Keratinocyte (primary cell): ENCODE measurements around the gene IL1RAPL1.

Experiments
- EZH2 ChIP-seq: IDR thresholded peaks from one replicate; pipeline ENCODE4 v1.6.1; 2012; ENCODE audit warnings: inconsistent platforms, mild to moderate bottlenecking, low read length, moderate library complexity
- TF ChIP-seq, protein P1 (sequence below), 3 experiments: IDR thresholded peaks in 1 of 3; conservative IDR thresholded peaks in 1 of 3; optimal IDR thresholded peaks in 1 of 3; 2 replicates in 2 of 3; 3 replicates in 1 of 3; pipeline versions ENCODE3 to v1.5.1; 2011; ENCODE audit warnings: low read length in 3 of 3, mild to moderate bottlenecking in 3 of 3, moderate library complexity in 2 of 3, control low read depth in 1 of 3, inconsistent platforms in 1 of 3; ENCODE audit not compliant: insufficient read depth in 2 of 3; ENCODE audit errors: extremely low read depth in 1 of 3

DNA sequence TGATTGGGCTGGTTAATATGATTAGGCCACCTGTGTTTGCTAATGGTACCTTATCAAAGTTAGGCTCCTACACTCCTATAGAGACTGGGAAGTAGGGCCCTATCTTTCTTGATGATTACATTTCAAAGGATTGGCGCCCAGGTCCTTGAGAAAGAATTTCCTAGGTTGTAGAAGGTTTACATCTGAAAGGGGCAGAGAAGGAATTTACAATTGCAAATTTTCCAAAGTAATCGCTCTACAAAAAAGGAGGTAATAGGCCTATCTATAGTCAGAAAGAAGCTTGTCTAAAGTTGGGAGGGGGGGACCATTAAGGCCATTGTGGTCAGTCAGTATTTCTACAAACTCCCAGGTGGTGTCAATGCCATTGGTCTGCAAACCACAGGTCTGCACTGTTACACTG, 638.4 kb downstream of the IL1RAPL1 start:
- TF ChIP-seq, protein P1, sequence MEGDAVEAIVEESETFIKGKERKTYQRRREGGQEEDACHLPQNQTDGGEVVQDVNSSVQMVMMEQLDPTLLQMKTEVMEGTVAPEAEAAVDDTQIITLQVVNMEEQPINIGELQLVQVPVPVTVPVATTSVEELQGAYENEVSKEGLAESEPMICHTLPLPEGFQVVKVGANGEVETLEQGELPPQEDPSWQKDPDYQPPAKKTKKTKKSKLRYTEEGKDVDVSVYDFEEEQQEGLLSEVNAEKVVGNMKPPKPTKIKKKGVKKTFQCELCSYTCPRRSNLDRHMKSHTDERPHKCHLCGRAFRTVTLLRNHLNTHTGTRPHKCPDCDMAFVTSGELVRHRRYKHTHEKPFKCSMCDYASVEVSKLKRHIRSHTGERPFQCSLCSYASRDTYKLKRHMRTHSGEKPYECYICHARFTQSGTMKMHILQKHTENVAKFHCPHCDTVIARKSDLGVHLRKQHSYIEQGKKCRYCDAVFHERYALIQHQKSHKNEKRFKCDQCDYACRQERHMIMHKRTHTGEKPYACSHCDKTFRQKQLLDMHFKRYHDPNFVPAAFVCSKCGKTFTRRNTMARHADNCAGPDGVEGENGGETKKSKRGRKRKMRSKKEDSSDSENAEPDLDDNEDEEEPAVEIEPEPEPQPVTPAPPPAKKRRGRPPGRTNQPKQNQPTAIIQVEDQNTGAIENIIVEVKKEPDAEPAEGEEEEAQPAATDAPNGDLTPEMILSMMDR (optimal IDR thresholded peaks at IDR 0.05 in 1 of 3, IDR thresholded peaks at IDR 0.05 in 1 of 3, conservative IDR thresholded peaks at IDR 0.05 in 1 of 3; ENCODE audit: extremely low read depth in 1 of 3, insufficient read depth in 2 of 3, low read length in 3 of 3): no peak
- no peak for TF ChIP-seq EZH2
